Activated CD8-positive, alpha-beta T cell treated with anti-CD3 and anti-CD28 coated beads for 36 hours (primary cell): ENCODE results near the gene ZMYM5. TPM values are rescaled to one million over a fixed set of nuclear protein-coding genes. Genes with fewer than 3 reads are reported as not detected.
"Not testable (repeated sequence)": the region's sequence is repeated elsewhere in the genome, so short reads cannot be mapped to it uniquely, and the experiment has no call there.

Source experiments
- ATAC-seq: fragments of 200-7000 bp; cut with Tn5 transposase; one replicate; pipeline ENCODE4 v1.10.0; 2021; ENCODE audit warnings: mild to moderate bottlenecking, moderate library complexity
- CTCF ChIA-PET: fragments of 350-600 bp; sonication (Branson Sonifier 250); formaldehyde crosslinking; loops from one replicate; lab custom pipeline; 2021; ENCODE audit warnings: antibody characterized with exemption; lab: Charles Lee
- POLR2A ChIA-PET: fragments of 350-600 bp; sonication (Branson Sonifier 250); formaldehyde crosslinking; loops from one replicate; lab custom pipeline; 2021; ENCODE audit warnings: antibody characterized with exemption; lab: Charles Lee
- DNase-seq: peaks from one replicate; pipeline ENCODE4 v3.0.0-alpha.2; 2020
- H3K27ac Mint-ChIP-seq: one replicate; pipeline ENCODE4 v1.8.0; 2021; ENCODE audit warnings: mild to moderate bottlenecking, mixed read lengths
- H3K27me3 Mint-ChIP-seq: one replicate; pipeline ENCODE4 v1.8.0; 2021; ENCODE audit warnings: mixed read lengths
- H3K36me3 Mint-ChIP-seq: one replicate; pipeline ENCODE4 v1.8.0; 2021; ENCODE audit warnings: low read depth, mixed read lengths
- H3K4me1 Mint-ChIP-seq: one replicate; pipeline ENCODE4 v1.8.0; 2021; ENCODE audit warnings: low read depth, mixed read lengths
- H3K4me3 Mint-ChIP-seq: one replicate; pipeline ENCODE4 v1.8.0; 2021; ENCODE audit warnings: mild to moderate bottlenecking, moderate library complexity, mixed read lengths
- H3K9me3 Mint-ChIP-seq: one replicate; pipeline ENCODE4 v1.8.0; 2021; ENCODE audit warnings: mixed read lengths
- intact Hi-C: fragments of 100-400 bp; cut with micrococcal nuclease; formaldehyde crosslinking; loops from one replicate; pipeline ENCODE4 v1.10.0; 2022
- total RNA-seq, 2 experiments: library from RNA; stranded (reverse); gene quantifications; one replicate each; pipeline ENCODE4 v1.2.3, GENCODE V29; 2021
- TF ChIP-seq, protein P1 (sequence below): fragments of 200-600 bp; IDR thresholded peaks from one replicate; pipeline ENCODE4 v1.8.0; 2022; ENCODE audit warnings: antibody characterized with exemption, mild to moderate bottlenecking

ZMYM5 gene
- total RNA-seq, 2 experiments from 2014 or later, result 10.1 to 10.4 TPM

DNA sequence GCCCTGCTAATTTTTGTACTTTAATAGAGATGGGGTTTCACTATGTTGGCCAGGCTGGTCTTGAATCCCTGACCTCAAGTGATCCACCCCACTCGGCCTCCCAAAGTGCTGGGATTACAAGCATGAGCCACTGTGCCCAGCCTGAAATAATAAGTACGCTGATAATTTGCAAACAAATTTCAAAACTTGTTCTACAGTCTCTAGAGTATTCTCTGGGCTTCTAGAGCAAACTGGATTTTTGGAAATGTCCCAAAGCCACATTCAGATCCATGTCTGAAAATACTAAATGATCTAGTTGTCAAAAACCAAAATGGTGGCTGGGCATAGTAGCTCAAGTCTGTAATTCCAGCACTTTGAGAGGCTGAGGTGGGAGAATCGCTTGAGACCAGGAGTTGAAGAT lies 40.8 kb downstream of the ZMYM5 start:
- H3K27ac Mint-ChIP-seq, result no peak overlapping the region
- H3K36me3 Mint-ChIP-seq, result peaks cover 42% of the 10 kb centered on the region
- intact Hi-C loops, result no loop called here
- H3K4me1 Mint-ChIP-seq, result no peaks in the 10 kb centered on the region
- no peaks in the 10 kb centered on the region for H3K9me3 Mint-ChIP-seq
- ATAC-seq, result no peak
- no peaks in the 10 kb centered on the region for H3K27me3 Mint-ChIP-seq
- ChIA-PET POLR2A (no interaction called here), CTCF (no interaction called here)
- TF ChIP-seq, protein P1, sequence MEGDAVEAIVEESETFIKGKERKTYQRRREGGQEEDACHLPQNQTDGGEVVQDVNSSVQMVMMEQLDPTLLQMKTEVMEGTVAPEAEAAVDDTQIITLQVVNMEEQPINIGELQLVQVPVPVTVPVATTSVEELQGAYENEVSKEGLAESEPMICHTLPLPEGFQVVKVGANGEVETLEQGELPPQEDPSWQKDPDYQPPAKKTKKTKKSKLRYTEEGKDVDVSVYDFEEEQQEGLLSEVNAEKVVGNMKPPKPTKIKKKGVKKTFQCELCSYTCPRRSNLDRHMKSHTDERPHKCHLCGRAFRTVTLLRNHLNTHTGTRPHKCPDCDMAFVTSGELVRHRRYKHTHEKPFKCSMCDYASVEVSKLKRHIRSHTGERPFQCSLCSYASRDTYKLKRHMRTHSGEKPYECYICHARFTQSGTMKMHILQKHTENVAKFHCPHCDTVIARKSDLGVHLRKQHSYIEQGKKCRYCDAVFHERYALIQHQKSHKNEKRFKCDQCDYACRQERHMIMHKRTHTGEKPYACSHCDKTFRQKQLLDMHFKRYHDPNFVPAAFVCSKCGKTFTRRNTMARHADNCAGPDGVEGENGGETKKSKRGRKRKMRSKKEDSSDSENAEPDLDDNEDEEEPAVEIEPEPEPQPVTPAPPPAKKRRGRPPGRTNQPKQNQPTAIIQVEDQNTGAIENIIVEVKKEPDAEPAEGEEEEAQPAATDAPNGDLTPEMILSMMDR, result no peak
- H3K4me3 Mint-ChIP-seq, result no peak overlapping the region
- no peak for DNase-seq

DNA sequence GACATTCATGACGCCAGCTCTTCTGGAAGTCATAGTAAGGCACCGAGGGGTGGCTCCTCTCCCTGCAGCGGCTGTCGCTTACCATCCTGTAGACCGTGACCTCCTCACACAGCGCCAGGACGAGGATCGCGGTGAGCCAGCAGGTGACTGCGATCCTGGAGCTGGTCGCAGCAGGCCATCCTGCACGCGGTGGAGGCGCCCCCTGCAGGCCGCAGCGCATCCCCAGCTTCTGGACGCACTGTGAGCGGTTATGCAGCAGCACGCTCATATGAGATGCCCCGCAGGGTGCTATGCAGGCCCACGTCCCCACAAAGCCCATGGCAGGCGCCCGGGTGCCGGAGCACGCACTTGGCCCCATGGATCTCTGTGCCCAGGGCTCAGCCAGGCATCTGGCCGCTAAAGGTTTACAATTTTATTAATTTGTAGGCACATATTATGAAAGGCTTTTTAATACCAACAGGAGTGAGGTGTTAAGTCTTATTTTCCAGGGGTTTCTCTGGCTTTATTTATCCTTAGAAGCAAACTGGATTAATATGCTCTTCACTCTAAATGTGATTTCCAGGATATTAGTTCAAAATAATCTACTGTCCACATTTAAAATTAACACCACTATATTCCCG lies 45.1 kb downstream of the ZMYM5 start:
- ATAC-seq (no peak), DNase-seq (peak; percentile 47)
- no peak overlapping the region for H3K4me3 Mint-ChIP-seq
- TF ChIP-seq, protein P1, result peak; percentile 69
- intact Hi-C loops, result no loop called here
- no peaks in the 10 kb centered on the region for H3K9me3 Mint-ChIP-seq
- no peaks in the 10 kb centered on the region for H3K27me3 Mint-ChIP-seq
- H3K27ac Mint-ChIP-seq, result no peak overlapping the region
- no peaks in the 10 kb centered on the region for H3K4me1 Mint-ChIP-seq
- H3K36me3 Mint-ChIP-seq, result peaks cover 24% of the 10 kb centered on the region
- POLR2A ChIA-PET, result interaction anchor here (0.5 kb wide), 1 partner anchor 14 kb away, joined by 3 read pairs; no protein-coding TSS in a partner anchor
- CTCF ChIA-PET, result interaction anchor here (0.6 to 1.7 kb wide), 6 partner anchors 11 to 82 kb away, joined by 3 to 5 read pairs (median 3); no protein-coding TSS in a partner anchor

DNA sequence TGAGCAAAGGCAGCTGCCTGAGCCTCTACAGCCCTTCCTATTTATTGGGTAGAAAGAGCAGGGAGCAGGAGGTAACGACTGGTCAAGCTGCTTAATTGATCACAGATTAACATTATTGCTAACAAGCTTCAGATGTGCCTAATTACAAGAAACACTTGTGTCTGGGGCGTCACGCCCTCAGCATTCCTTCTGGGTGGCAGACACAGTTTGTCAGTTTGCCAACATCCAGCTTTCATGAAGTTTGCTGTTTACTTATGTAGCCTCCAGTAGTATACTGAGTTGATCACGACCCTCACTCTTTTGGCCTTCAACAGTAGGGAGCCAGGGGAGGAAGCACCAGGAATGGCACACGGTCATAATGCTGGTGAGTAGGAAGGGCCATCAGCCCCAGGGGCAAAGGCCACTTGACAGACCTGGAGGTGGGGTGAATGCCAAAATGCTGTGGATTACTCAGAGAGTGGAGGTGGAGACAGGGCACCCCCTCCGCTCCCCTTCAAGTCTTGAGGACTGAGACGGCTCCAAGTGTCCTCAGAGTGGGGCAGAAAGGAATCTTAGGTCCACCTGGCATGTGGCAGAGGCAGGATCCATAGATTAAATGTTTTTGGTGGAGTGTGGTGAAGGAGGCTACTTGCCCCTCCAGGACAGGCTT lies 45.8 kb downstream of the ZMYM5 start:
- TF ChIP-seq, protein P1, result no peak
- Mint-ChIP-seq H3K36me3 (peaks cover 20% of the 10 kb centered on the region), H3K27ac (no peak overlapping the region), H3K9me3 (no peaks in the 10 kb centered on the region), H3K27me3 (no peaks in the 10 kb centered on the region), H3K4me3 (no peak overlapping the region), H3K4me1 (no peaks in the 10 kb centered on the region)
- no peak for DNase-seq
- no peak for ATAC-seq
- intact Hi-C loops, result no loop called here
- ChIA-PET CTCF (interaction anchor here (0.6 to 1.7 kb wide), 6 partner anchors 12 to 81 kb away, joined by 3 to 5 read pairs (median 3); no protein-coding TSS in a partner anchor), POLR2A (interaction anchor here (0.5 kb wide), 1 partner anchor 14 kb away, joined by 3 read pairs; no protein-coding TSS in a partner anchor)

DNA sequence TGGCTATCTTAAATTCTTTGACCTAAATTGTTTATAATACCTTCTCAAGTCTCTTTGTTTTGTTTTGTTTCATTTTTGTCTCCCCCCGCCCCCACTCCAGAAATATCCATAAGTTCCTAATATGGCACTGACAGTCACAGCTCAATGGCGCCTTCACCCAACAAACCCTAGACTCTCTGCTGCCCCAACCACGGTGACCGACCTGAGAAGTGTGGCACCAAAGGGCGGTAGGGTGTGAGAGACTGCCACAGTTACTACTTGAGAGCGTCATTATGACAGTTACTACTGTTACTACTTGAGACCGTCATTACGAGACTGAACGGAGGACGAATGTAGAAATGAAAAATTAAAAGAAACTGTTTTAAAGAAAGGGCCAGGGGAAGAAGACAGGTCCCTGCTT lies 46.3 kb downstream of the ZMYM5 start:
- ATAC-seq (no peak), DNase-seq (no peak)
- Mint-ChIP-seq H3K4me3 (no peak overlapping the region), H3K9me3 (no peaks in the 10 kb centered on the region), H3K27me3 (no peaks in the 10 kb centered on the region), H3K27ac (no peak overlapping the region), H3K36me3 (peaks cover 20% of the 10 kb centered on the region), H3K4me1 (no peaks in the 10 kb centered on the region)
- CTCF ChIA-PET, result interaction anchor here (1.7 kb wide), 1 partner anchor 29 kb away, joined by 5 read pairs; no protein-coding TSS in a partner anchor
- TF ChIP-seq, protein P1, result no peak
- intact Hi-C loops, result no loop called here
- POLR2A ChIA-PET, result no interaction called here

DNA sequence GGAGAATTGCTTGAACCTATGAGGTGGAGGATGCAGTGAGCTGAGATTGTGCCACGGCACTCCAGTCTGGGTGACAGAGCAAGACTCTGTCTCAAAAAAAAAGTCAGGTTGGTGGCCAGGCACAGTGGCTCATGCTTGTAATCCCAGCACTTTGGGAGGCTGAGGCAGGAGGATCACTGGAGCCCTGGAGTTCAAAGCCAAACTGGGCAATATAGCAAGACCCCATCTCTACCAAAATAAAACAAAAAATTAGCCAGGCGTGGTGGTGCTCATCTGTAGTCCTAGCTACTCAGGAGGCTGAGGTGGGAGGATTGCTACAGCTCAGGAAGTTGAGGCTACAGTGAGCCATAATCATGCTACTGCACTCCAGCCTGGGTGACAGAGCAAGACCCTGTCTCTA lies 47.6 kb downstream of the ZMYM5 start:
- ATAC-seq, intact Hi-C loops, H3K27ac Mint-ChIP-seq, POLR2A ChIA-PET, CTCF ChIA-PET, H3K27me3 Mint-ChIP-seq, DNase-seq, H3K4me1 Mint-ChIP-seq, H3K9me3 Mint-ChIP-seq, H3K4me3 Mint-ChIP-seq: not testable (repeated sequence)
- peaks cover 17% of the 10 kb centered on the region for H3K36me3 Mint-ChIP-seq
